Measurements from ENCODE around the gene SLC35E4.
"Not testable (repeated sequence)": the region's sequence is repeated elsewhere in the genome, so short reads cannot be mapped to it uniquely, and the experiment has no call there.

Gene SLC35E4

DNA sequence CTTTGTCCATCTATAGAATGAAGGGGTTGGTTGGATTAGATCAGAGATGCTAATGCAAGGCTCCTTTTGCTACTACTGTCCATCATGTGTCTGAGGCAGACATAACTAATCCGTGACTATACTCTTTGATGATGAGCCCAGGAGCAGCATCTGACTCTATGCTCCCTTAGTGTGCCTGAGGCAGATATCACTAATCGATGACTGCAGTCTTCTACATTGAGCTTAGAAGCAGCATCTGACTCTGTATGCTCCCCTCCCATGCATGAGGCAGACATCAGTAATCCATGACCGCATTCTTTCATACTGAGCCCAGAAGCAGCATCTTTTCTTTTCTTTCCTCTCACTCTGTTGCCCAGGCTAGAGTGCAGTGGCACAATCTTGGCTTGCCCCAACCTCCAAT lies 24.4 kb upstream of the SLC35E4 start:
- no CpG with 5 or more reads among the region's 3 CpGs for WGBS (ENCODE audit: insufficient coverage, insufficient read length)
- H3K4me1 ChIP-seq (ENCODE audit: control insufficient read depth, insufficient read depth, low read length) = peaks cover 2% of the 10 kb centered on the region; the same call in 1 of the 2 replicates
- DNase-seq (ENCODE audit: low read depth, low spot score) = no peak
- H3K9me3 ChIP-seq (ENCODE audit: control insufficient read depth, insufficient read depth, low read length) = no peaks in the 10 kb centered on the region
- H3K4me3 ChIP-seq (ENCODE audit: low read length) = no peak overlapping the region
- H3K36me3 ChIP-seq (ENCODE audit: control insufficient read depth, insufficient read depth, low read length) = peaks cover 24% of the 10 kb centered on the region
- no peak overlapping the region for H3K27ac ChIP-seq (ENCODE audit: low read length)
- no peaks in the 10 kb centered on the region for H3K27me3 ChIP-seq (ENCODE audit: control insufficient read depth, insufficient read depth, low read length)

DNA sequence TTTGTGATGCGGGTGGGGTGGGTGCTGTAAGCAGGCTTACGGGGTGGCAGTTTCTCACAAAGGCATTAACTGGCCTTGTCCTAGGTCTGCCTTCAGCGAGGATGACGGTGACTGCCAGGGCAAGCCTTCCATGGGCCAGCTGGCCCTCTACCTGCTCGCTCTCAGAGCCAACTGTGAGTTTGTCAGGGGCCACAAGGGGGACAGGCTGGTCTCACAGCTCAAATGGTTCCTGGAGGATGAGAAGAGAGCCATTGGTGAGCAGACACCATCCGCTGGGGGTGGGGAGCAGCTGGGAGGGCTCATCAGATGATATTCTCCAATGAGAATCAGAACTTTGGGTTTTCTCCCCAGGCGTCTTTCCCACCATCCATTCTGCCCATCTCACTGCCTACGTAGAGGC lies 22.8 kb upstream of the SLC35E4 start:
- peaks cover 28% of the 10 kb centered on the region for H3K36me3 ChIP-seq (ENCODE audit: control insufficient read depth, insufficient read depth, low read length)
- H3K4me1 ChIP-seq (ENCODE audit: control insufficient read depth, insufficient read depth, low read length) = no peaks in the 10 kb centered on the region
- no peak overlapping the region for H3K27ac ChIP-seq (ENCODE audit: low read length)
- no peak for DNase-seq (ENCODE audit: low read depth, low spot score)
- H3K4me3 ChIP-seq (ENCODE audit: low read length) = no peak overlapping the region
- whole genome bisulfite sequencing (ENCODE audit: insufficient coverage, insufficient read length) = no CpG with 5 or more reads among the region's 8 CpGs
- H3K9me3 ChIP-seq (ENCODE audit: control insufficient read depth, insufficient read depth, low read length) = no peaks in the 10 kb centered on the region
- no peaks in the 10 kb centered on the region for H3K27me3 ChIP-seq (ENCODE audit: control insufficient read depth, insufficient read depth, low read length)

DNA sequence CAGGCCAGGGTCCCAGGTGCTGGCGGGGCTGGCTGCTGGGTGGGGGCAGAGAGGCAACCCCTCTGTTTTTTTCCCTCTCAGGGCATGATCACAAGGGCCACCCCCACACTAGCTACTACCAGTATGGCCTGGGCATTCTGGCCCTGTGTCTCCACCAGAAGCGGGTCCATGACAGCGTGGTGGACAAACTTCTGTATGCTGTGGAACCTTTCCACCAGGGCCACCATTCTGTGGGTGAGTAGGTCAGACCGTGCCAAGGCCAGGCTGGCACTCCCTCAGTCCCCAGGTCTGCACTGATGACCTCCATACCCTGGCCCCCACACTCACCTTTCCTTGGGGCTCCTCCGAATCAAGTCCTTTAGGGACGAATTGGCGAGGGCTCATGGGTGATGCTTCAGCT lies 21.3 kb upstream of the SLC35E4 start:
- Histone ChIP-seq H3K9me3 (ENCODE audit: control insufficient read depth, insufficient read depth, low read length) (no peaks in the 10 kb centered on the region), H3K27me3 (ENCODE audit: control insufficient read depth, insufficient read depth, low read length) (no peaks in the 10 kb centered on the region), H3K27ac (ENCODE audit: low read length) (no peak overlapping the region), H3K4me1 (ENCODE audit: control insufficient read depth, insufficient read depth, low read length) (no peaks in the 10 kb centered on the region), H3K4me3 (ENCODE audit: low read length) (no peak overlapping the region), H3K36me3 (ENCODE audit: control insufficient read depth, insufficient read depth, low read length) (peaks cover 32% of the 10 kb centered on the region)
- WGBS (ENCODE audit: insufficient coverage, insufficient read length) = no CpG with 5 or more reads among the region's 7 CpGs
- no peak for DNase-seq (ENCODE audit: low read depth, low spot score)

DNA sequence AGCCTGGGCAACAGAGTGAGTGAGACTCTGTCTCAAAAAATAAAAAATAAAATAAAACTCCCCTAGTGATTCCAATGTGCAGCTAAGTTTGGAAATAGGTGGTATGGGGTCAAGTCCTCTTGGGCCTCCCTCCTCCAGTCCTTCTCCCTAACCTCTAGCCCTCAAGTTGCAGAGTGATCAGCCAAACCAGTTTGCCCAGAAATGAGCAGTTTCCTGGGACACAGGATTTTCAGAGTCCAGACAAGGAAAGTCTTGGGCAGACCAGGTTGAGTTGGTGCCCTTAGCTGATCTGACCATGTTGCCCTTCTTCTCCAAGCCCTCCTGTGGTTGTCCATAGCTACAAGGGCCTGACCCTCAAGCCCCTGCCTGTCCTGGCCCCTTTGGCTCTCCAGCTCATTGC lies 20.7 kb upstream of the SLC35E4 start:
- DNase-seq (ENCODE audit: low read depth, low spot score) = no peak
- H3K4me3 ChIP-seq (ENCODE audit: low read length) = no peak overlapping the region
- H3K27ac ChIP-seq (ENCODE audit: low read length) = no peak overlapping the region
- no peaks in the 10 kb centered on the region for H3K27me3 ChIP-seq (ENCODE audit: control insufficient read depth, insufficient read depth, low read length)
- peaks cover 35% of the 10 kb centered on the region for H3K36me3 ChIP-seq (ENCODE audit: control insufficient read depth, insufficient read depth, low read length)
- no peaks in the 10 kb centered on the region for H3K4me1 ChIP-seq (ENCODE audit: control insufficient read depth, insufficient read depth, low read length)
- H3K9me3 ChIP-seq (ENCODE audit: control insufficient read depth, insufficient read depth, low read length) = no peaks in the 10 kb centered on the region

DNA sequence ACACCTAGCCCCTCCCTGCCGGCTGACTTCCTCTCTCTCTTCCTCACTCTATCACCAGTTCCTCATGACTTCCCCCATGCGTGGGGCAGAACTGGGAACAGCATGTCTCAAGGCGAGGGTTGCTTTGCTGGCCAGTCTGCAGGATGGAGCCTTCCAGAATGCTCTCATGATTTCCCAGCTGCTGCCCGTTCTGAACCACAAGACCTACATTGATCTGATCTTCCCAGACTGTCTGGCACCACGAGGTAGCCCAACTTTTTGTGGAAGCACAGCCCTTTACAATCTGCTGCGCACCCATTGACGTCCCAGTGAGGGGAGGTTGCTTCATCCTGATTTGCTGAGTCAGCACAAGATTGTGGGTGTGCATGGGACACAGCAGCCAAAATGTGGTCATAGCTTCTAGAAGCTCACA lies 20.0 kb upstream of the SLC35E4 start:
- Histone ChIP-seq H3K4me1 (ENCODE audit: control insufficient read depth, insufficient read depth, low read length) (no peaks in the 10 kb centered on the region), H3K27ac (ENCODE audit: low read length) (no peak overlapping the region), H3K27me3 (ENCODE audit: control insufficient read depth, insufficient read depth, low read length) (no peaks in the 10 kb centered on the region), H3K9me3 (ENCODE audit: control insufficient read depth, insufficient read depth, low read length) (no peaks in the 10 kb centered on the region), H3K4me3 (ENCODE audit: low read length) (no peak overlapping the region), H3K36me3 (ENCODE audit: control insufficient read depth, insufficient read depth, low read length) (peaks cover 38% of the 10 kb centered on the region)
- DNase-seq (ENCODE audit: low read depth, low spot score) = no peak
- WGBS (ENCODE audit: insufficient coverage, insufficient read length) = no CpG with 5 or more reads among the region's 7 CpGs

DNA sequence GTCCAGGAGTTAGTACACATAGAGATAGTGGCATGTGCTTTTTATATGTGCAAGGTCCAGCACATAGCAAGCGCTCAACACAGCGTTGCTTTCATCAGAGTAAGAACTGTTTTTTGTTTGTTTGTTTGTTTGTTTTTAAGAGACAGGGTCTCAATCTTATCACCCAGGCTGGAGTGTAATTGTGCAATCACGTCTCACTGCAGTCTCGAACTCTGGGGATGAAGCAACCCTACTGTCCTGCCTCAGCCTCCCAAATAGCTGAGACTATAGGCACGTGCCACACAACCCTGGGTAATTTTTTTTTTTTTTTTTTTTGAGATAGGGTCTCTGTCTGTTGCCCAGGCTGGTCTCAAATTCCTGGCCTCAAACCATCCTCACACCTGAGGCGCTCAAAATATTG lies 17.8 kb upstream of the SLC35E4 start:
- Histone ChIP-seq H3K9me3 (ENCODE audit: control insufficient read depth, insufficient read depth, low read length) (no peaks in the 10 kb centered on the region), H3K4me1 (ENCODE audit: control insufficient read depth, insufficient read depth, low read length) (no peaks in the 10 kb centered on the region), H3K27me3 (ENCODE audit: control insufficient read depth, insufficient read depth, low read length) (no peaks in the 10 kb centered on the region), H3K4me3 (ENCODE audit: low read length) (no peak overlapping the region), H3K27ac (ENCODE audit: low read length) (no peak overlapping the region), H3K36me3 (ENCODE audit: control insufficient read depth, insufficient read depth, low read length) (peaks cover 40% of the 10 kb centered on the region)
- WGBS (ENCODE audit: insufficient coverage, insufficient read length) = no CpG with 5 or more reads among the region's 6 CpGs
- DNase-seq (ENCODE audit: low read depth, low spot score) = no peak

DNA sequence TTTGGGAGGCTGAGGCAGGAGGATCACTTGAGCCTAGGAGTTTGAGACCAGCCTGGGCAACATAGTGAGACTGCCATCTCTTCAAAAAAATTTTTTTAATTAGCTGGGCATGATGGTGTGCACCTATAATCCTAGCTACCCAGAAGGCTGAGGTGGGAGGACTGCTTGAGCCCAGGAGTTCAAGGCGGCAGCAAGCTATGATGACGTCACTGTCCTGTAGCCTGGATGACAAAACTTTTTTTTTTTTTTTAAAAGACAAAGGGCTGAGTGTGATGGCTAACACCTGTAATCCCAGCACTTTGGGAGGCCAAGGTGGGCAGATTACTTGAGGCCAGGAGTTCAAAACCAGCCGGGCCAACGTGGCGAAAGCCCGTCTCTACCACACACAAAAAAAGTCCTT lies 15.7 kb upstream of the SLC35E4 start:
- not testable (repeated sequence) for H3K4me3 ChIP-seq (ENCODE audit: low read length); H3K9me3 ChIP-seq (ENCODE audit: control insufficient read depth, insufficient read depth, low read length); H3K27ac ChIP-seq (ENCODE audit: low read length); H3K4me1 ChIP-seq (ENCODE audit: control insufficient read depth, insufficient read depth, low read length); H3K27me3 ChIP-seq (ENCODE audit: control insufficient read depth, insufficient read depth, low read length); DNase-seq (ENCODE audit: low read depth, low spot score)
- no CpG with 5 or more reads among the region's 6 CpGs for WGBS (ENCODE audit: insufficient coverage, insufficient read length)
- peaks cover 30% of the 10 kb centered on the region; the same call in 1 of the 2 replicates for H3K36me3 ChIP-seq (ENCODE audit: control insufficient read depth, insufficient read depth, low read length)

DNA sequence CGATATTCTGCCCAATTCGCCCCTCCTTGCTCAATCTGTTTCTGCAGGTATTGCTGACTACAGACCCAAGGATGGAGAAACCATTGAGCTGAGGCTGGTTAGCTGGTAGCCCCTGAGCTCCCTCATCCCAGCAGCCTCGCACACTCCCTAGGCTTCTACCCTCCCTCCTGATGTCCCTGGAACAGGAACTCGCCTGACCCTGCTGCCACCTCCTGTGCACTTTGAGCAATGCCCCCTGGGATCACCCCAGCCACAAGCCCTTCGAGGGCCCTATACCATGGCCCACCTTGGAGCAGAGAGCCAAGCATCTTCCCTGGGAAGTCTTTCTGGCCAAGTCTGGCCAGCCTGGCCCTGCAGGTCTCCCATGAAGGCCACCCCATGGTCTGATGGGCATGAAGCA lies 9.2 kb upstream of the SLC35E4 start:
- Histone ChIP-seq H3K27ac (ENCODE audit: low read length) (no peak overlapping the region), H3K4me3 (ENCODE audit: low read length) (no peak overlapping the region), H3K9me3 (ENCODE audit: control insufficient read depth, insufficient read depth, low read length) (no peaks in the 10 kb centered on the region), H3K36me3 (ENCODE audit: control insufficient read depth, insufficient read depth, low read length) (0 out of 2 replicates have a peak, but pooled peaks cover 6% of the 10 kb centered on the region), H3K27me3 (ENCODE audit: control insufficient read depth, insufficient read depth, low read length) (no peaks in the 10 kb centered on the region), H3K4me1 (ENCODE audit: control insufficient read depth, insufficient read depth, low read length) (no peaks in the 10 kb centered on the region)
- DNase-seq (ENCODE audit: low read depth, low spot score) = no peak
- WGBS (ENCODE audit: insufficient coverage, insufficient read length) = no CpG with 5 or more reads among the region's 5 CpGs

DNA sequence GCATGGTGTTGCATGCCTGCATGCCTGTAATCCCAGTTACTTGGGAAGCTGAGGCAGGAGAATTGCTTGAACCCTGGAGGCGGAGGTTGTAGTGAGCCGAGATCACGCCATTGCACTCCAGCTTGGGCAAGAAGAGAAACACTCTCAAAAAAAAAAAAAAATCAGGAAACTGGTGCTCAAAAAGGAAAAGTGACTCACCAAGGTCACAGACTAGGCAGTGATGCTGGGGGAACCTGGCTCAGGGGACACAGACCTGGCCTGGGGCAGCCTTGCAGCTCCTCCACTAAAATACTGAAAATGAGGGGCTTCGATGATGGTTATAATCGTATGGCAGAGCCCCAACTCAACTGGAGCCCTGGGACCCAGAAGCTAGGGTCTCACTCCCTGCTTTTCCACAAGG lies 8.1 kb upstream of the SLC35E4 start:
- no peaks in the 10 kb centered on the region for H3K4me1 ChIP-seq (ENCODE audit: control insufficient read depth, insufficient read depth, low read length)
- H3K36me3 ChIP-seq (ENCODE audit: control insufficient read depth, insufficient read depth, low read length) = 0 out of 2 replicates have a peak, but pooled peaks cover 2% of the 10 kb centered on the region
- no peak overlapping the region for H3K27ac ChIP-seq (ENCODE audit: low read length)
- H3K4me3 ChIP-seq (ENCODE audit: low read length) = no peak overlapping the region
- no peaks in the 10 kb centered on the region for H3K27me3 ChIP-seq (ENCODE audit: control insufficient read depth, insufficient read depth, low read length)
- no peak for DNase-seq (ENCODE audit: low read depth, low spot score)
- no peaks in the 10 kb centered on the region for H3K9me3 ChIP-seq (ENCODE audit: control insufficient read depth, insufficient read depth, low read length)
- WGBS (ENCODE audit: insufficient coverage, insufficient read length) = no CpG with 5 or more reads among the region's 5 CpGs

DNA sequence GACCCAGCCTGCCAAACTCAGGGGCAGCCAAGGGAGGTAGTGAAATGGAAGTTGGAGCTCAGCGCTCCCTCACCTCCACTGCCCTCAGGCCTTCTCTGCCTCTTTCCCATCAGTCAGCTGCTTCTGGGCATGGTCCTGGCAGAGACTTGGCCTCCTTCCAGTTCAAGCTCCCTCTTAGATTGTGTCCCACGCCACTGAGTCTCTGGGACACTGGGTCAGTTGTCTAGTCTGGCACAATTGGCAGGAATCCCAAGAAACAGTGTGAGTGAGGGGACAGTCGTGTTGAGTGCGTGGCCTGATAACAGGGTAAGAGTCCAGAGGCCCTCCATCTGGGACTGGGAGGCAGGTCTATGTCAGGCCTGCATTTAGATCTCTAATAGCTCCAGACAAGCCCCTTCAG lies 7.1 kb upstream of the SLC35E4 start:
- H3K9me3 ChIP-seq (ENCODE audit: control insufficient read depth, insufficient read depth, low read length) = no peaks in the 10 kb centered on the region
- no peaks in the 10 kb centered on the region for H3K36me3 ChIP-seq (ENCODE audit: control insufficient read depth, insufficient read depth, low read length)
- DNase-seq (ENCODE audit: low read depth, low spot score) = no peak
- no CpG with 5 or more reads among the region's 4 CpGs for WGBS (ENCODE audit: insufficient coverage, insufficient read length)
- H3K4me3 ChIP-seq (ENCODE audit: low read length) = no peak overlapping the region
- H3K27ac ChIP-seq (ENCODE audit: low read length) = no peak overlapping the region
- H3K27me3 ChIP-seq (ENCODE audit: control insufficient read depth, insufficient read depth, low read length) = no peaks in the 10 kb centered on the region
- no peaks in the 10 kb centered on the region for H3K4me1 ChIP-seq (ENCODE audit: control insufficient read depth, insufficient read depth, low read length)

DNA sequence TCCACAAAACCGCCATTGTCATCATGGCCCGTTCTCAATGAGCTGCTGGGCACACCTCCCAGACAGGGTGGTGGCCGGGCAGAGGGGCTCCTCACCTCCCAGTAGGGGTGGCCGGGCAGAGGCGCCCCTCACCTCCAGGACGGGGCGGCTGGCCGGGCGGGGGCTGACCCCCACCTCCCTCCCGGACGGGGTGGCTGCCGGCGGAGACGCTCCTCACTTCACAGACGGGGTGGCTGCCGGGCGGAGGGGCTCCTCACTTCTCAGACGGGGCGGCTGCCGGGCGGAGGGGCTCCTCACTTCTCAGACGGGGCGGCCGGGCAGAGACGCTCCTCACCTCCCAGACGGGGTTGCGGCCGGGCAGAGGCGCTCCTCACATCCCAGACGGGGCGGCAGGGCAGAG lies 4.1 kb upstream of the SLC35E4 start:
- not testable (repeated sequence) for H3K27me3 ChIP-seq (ENCODE audit: control insufficient read depth, insufficient read depth, low read length); H3K4me1 ChIP-seq (ENCODE audit: control insufficient read depth, insufficient read depth, low read length); H3K27ac ChIP-seq (ENCODE audit: low read length); H3K4me3 ChIP-seq (ENCODE audit: low read length); H3K9me3 ChIP-seq (ENCODE audit: control insufficient read depth, insufficient read depth, low read length); H3K36me3 ChIP-seq (ENCODE audit: control insufficient read depth, insufficient read depth, low read length); DNase-seq (ENCODE audit: low read depth, low spot score)
- WGBS (ENCODE audit: insufficient coverage, insufficient read length) = no CpG with 5 or more reads among the region's 31 CpGs
